ENCODE measurements around the gene CASK.

Gene CASK

GRCh38 chrX:41912923-41913322 lies 10.4 kb downstream of the CASK start:
- no peak for DNase-seq (ENCODE audit: low spot score)

- DNase-seq (ENCODE audit: low spot score) = no peak
Observed at GRCh38 chrX:41909068-41909467, 14.3 kb downstream of the CASK start.

- DNase-seq (ENCODE audit: low spot score) = no peak
Observed at GRCh38 chrX:41906515-41907187, 16.7 kb downstream of the CASK start.

GRCh38 chrX:41903544-41903943 lies 19.8 kb downstream of the CASK start:
- no peak for DNase-seq (ENCODE audit: low spot score)

- DNase-seq (ENCODE audit: low spot score) = no peak
Observed at GRCh38 chrX:41900321-41900720, 23.0 kb downstream of the CASK start.

- DNase-seq (ENCODE audit: low spot score) = no peak
Observed at GRCh38 chrX:41895826-41896225, 27.5 kb downstream of the CASK start.

GRCh38 chrX:41890026-41890423 lies 33.3 kb downstream of the CASK start:
- no peak for DNase-seq (ENCODE audit: low spot score)

GRCh38 chrX:41889317-41890025 lies 33.9 kb downstream of the CASK start:
- DNase-seq (ENCODE audit: low spot score) = no peak

GRCh38 chrX:41887691-41888090 lies 35.7 kb downstream of the CASK start:
- no peak for DNase-seq (ENCODE audit: low spot score)

- DNase-seq (ENCODE audit: low spot score) = no peak
Observed at GRCh38 chrX:41885724-41886123, 37.6 kb downstream of the CASK start.

- no peak for DNase-seq (ENCODE audit: low spot score)
Observed at GRCh38 chrX:41881166-41881565, 42.2 kb downstream of the CASK start.

- DNase-seq (ENCODE audit: low spot score) = no peak
Observed at GRCh38 chrX:41877167-41877566, 46.2 kb downstream of the CASK start.

GRCh38 chrX:41875142-41875541 lies 48.2 kb downstream of the CASK start:
- DNase-seq (ENCODE audit: low spot score) = no peak

GRCh38 chrX:41870719-41871151 lies 52.6 kb downstream of the CASK start:
- DNase-seq (ENCODE audit: low spot score) = no peak

GRCh38 chrX:41868392-41868977 lies 54.9 kb downstream of the CASK start:
- DNase-seq (ENCODE audit: low spot score) = no peak

- no peak for DNase-seq (ENCODE audit: low spot score)
Observed at GRCh38 chrX:41863343-41864203, 59.8 kb downstream of the CASK start.

- no peak for DNase-seq (ENCODE audit: low spot score)
Observed at GRCh38 chrX:41862562-41863184, 60.7 kb downstream of the CASK start.

- DNase-seq (ENCODE audit: low spot score) = no peak
Observed at GRCh38 chrX:41858161-41858775, 65.1 kb downstream of the CASK start.

GRCh38 chrX:41857670-41858069 lies 65.7 kb downstream of the CASK start:
- DNase-seq (ENCODE audit: low spot score) = no peak

GRCh38 chrX:41846714-41847113 lies 76.6 kb downstream of the CASK start:
- no peak for DNase-seq (ENCODE audit: low spot score)

- DNase-seq (ENCODE audit: low spot score) = no peak
Observed at GRCh38 chrX:41837270-41837944, 85.9 kb downstream of the CASK start.
